ENCODE data around the gene FTCD. TPM values are rescaled to one million over a fixed set of nuclear protein-coding genes. Genes with fewer than 3 reads are reported as not detected.

Gene FTCD
- total and polyA plus RNA-seq, 12 donors, result 0.14 to 4.4 (median 1.1) TPM

DNA sequence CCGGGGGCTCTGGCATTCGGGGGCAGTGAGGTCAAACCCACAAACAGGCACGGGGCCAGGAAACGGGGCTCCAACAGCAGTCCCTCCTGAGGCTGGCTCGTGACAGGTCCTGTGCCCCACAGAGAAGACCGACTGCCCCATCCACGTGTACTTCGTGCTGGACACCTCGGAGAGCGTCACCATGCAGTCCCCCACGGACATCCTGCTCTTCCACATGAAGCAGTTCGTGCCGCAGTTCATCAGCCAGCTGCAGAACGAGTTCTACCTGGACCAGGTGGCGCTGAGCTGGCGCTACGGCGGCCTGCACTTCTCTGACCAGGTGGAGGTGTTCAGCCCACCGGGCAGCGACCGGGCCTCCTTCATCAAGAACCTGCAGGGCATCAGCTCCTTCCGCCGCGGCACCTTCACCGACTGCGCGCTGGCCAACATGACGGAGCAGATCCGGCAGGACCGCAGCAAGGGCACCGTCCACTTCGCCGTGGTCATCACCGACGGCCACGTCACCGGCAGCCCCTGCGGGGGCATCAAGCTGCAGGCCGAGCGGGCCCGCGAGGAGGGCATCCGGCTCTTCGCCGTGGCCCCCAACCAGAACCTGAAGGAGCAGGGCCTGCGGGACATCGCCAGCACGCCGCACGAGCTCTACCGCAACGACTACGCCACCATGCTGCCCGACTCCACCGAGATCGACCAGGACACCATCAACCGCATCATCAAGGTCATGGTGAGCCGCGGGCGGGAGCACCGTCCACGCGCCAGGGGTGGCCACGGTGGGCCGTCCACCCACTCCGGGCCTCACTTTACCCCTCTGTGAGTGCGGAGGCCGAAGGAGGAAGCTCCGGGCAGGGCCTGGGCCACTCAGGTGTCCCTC, 43.3 kb downstream of the FTCD start:
- peak; percentile 4 to 16 for DNase-seq
- ATAC-seq, result no peak
- Histone ChIP-seq H3K27ac (no peak overlapping the region), H3K9me3 (peaks cover 0 to 23% (median 8%) of the 10 kb centered on the region in 11 donors), H3K4me3 (no peak overlapping the region), H3K36me3 (peaks cover 6 to 74% (median 40%) of the 10 kb centered on the region in 9 donors), H3K27me3 (no peaks in the 10 kb centered on the region), H3K4me1 (peaks cover 10 to 29% (median 16%) of the 10 kb centered on the region in 9 donors)
- WGBS, 2 donors, result 95 to 98% methylated on average over 69 of the region's 69 CpGs
- intact Hi-C loops (cut with DNase I), result loop anchor here in 2 of 10 donors (5.0 to 10.0 kb wide), 2 partner anchors 50 to 117 kb away; no protein-coding TSS in a partner anchor
- TF ChIP-seq, protein P1, sequence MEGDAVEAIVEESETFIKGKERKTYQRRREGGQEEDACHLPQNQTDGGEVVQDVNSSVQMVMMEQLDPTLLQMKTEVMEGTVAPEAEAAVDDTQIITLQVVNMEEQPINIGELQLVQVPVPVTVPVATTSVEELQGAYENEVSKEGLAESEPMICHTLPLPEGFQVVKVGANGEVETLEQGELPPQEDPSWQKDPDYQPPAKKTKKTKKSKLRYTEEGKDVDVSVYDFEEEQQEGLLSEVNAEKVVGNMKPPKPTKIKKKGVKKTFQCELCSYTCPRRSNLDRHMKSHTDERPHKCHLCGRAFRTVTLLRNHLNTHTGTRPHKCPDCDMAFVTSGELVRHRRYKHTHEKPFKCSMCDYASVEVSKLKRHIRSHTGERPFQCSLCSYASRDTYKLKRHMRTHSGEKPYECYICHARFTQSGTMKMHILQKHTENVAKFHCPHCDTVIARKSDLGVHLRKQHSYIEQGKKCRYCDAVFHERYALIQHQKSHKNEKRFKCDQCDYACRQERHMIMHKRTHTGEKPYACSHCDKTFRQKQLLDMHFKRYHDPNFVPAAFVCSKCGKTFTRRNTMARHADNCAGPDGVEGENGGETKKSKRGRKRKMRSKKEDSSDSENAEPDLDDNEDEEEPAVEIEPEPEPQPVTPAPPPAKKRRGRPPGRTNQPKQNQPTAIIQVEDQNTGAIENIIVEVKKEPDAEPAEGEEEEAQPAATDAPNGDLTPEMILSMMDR (IDR thresholded peaks at IDR 0.05), result no peak

DNA sequence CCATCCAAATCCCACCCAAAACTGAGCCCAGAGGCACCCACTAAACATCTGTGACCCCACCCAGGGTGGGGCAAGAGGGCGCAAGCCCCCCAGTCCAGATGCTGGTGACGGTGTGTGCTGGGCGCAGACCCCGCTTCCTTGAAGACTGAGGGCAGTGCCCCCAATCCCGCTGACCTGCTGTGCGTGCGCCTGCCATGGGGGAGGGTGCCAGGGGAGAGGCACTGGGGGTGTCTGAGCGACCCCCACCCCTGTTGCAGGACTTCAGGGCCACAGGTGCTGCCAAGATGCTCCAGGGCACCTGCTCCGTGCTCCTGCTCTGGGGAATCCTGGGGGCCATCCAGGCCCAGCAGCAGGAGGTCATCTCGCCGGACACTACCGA, 44.2 kb downstream of the FTCD start:
- DNase-seq (peak; percentile 4 to 10), ATAC-seq (peak in 1 of 8 donors; percentile 3)
- peak overlapping the region; percentile 61 to 87 (median 80) for H3K27ac ChIP-seq
- peaks cover 0 to 23% (median 8%) of the 10 kb centered on the region in 11 donors for H3K9me3 ChIP-seq
- H3K27me3 ChIP-seq, result no peaks in the 10 kb centered on the region
- H3K4me1 ChIP-seq, result peaks cover 10 to 29% (median 16%) of the 10 kb centered on the region in 9 donors
- H3K36me3 ChIP-seq, result peaks cover 4 to 65% (median 33%) of the 10 kb centered on the region in 9 donors
- H3K4me3 ChIP-seq, result no peak overlapping the region
- WGBS, 2 donors, result 86 to 94% methylated on average over 12 of the region's 12 CpGs
- TF ChIP-seq, protein P1 (IDR thresholded peaks at IDR 0.05), result no peak
- intact Hi-C loops (cut with DNase I), result loop anchor here in 2 of 10 donors (5.0 to 10.0 kb wide), 2 partner anchors 49 to 116 kb away; no protein-coding TSS in a partner anchor

DNA sequence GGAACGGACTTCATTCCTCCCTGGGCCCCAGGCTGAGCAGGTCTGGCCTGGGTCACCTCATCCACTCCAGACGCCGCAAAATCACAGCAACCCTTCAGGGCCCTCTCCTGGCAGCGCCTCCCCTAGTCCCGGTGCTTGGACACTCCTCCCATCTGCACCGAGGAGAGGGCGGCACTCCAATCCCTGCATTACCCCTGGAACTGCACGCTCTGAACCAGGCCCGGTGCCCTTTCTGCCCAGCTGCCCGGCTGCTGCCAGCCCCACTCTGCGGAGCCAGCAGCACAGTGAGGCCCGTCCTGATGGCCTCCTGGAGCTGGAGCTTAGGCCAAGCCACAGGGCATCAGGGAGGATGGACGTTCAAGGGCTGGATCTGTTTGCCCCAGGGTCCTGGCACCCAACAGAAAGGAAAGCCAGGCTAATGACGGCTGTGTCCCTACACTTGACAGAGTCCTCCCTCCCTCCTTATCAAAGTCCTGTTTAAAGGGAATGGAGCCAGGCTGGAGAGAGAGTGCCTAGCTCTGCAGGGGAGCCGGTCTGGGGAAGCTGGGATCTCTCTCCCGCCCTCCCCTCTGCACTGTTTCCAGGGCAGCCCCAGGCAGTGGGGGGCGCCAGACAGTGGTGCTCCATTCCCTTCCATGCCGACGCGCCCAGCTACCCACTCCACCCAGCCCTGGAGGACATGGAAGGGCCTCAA, 44.7 kb downstream of the FTCD start:
- Histone ChIP-seq H3K27me3 (no peaks in the 10 kb centered on the region), H3K4me3 (peak overlapping the region in 5 of 10 donors; percentile 1 to 28 (median 7)), H3K9me3 (peaks cover 0 to 28% (median 8%) of the 10 kb centered on the region in 11 donors), H3K27ac (peak overlapping the region; percentile 61 to 87 (median 80)), H3K4me1 (peaks cover 10 to 29% (median 16%) of the 10 kb centered on the region in 9 donors), H3K36me3 (peaks cover under 1 to 59% (median 27%) of the 10 kb centered on the region in 9 donors)
- TF ChIP-seq, protein P1 (IDR thresholded peaks at IDR 0.05), result peak in 5 of 9 donors; percentile 3 to 41 (median 34)
- intact Hi-C loops (cut with DNase I), result loop anchor here in 2 of 10 donors (5.0 to 10.0 kb wide), 2 partner anchors 48 to 116 kb away; no protein-coding TSS in a partner anchor
- 50 to 59% methylated on average over 20 of the region's 20 CpGs for WGBS, 2 donors
- peak; percentile 79 to 97 (median 90) for ATAC-seq
- DNase-seq, result peak; percentile 76 to 78
